Measurements from ENCODE around the gene BCO2.
"Not testable (repeated sequence)": the region's sequence is repeated elsewhere in the genome, so short reads cannot be mapped to it uniquely, and the experiment has no call there.

BCO2 gene

DNA sequence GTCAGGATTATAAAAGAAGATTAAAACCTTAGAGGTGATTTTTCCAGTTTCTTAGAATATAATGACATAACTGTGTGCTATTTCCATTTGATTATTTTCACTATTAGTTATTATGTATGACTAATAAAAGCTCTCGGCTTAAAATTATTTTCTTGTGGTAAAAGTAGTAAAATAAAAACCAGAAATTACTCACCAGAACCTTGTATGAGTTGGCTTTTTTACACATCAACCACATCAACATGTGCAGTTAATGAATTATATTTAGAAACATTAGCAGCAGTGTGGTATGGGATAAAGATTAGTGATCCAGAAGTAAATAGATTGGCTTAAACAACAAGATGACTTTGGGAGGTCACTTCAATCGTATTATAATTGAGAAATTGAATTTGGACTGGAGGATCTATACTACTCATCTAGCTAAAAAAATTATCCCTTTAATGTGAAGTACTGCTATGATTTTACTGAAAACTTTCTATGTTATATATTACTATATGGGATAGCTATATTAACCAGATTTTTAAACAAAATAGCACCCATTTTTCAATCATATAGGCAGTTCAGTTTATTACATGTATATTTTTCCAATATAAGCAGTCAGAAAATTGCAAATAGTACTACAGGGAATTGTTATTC lies 2.8 kb upstream of the BCO2 start:
- FAIRE-seq = peak; percentile 69

DNA sequence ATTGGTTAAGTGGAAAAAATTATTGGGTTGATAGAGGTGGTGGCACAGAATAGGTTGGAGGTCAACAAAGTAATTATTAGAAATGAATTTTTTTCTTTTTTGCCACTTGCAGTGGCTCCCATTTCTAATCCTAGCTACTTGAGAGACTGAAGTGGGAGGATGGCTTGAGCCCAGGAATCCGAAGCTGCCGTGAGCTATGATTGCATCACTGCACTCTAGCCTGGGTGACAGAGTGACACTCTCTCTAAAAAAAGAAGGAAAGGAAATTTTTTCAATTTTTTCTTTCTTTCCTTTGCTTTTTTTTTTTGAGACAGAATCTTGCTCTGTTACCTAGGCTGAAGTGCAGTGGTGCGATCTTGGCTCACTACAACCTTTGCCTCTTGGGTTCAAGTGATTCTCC lies 2.2 kb upstream of the BCO2 start:
- FAIRE-seq = no peak

DNA sequence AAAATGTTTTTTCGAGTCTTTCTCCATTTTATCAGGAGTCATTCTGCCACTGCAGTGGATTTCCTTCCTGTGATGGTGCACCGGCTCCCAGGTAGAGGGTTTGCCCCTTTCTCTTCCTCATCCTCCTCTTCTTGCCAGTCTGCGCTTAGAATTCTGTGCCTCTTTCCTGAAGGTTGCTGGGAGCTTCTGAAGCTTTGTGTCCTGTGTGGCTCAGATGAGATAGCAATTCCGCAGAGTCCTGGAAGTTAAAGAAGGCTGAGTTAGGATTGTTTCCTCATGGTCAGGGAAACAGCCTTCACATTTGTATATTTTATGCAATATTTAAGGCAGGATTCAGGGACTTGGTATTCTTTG lies 264 bp downstream of the BCO2 start:
- FAIRE-seq = no peak

DNA sequence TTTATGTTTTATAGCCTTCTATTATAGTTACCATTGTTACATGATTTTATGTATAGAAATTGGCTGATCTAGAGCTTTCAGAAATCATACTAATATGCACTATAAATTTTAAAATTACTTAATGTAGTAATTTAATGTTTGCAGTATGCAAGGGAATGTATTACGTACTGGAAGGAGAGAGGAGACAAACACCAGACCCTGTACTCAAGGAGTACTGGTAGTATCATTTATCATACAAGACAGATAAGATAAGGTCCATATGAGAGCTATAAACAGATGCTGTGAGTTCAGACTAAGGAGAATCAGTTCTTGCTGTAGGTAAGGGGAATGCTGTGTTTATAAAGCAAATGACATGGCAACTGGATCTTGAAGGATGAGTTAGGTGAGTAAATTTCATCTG lies 765 bp downstream of the BCO2 start:
- FAIRE-seq = no peak

DNA sequence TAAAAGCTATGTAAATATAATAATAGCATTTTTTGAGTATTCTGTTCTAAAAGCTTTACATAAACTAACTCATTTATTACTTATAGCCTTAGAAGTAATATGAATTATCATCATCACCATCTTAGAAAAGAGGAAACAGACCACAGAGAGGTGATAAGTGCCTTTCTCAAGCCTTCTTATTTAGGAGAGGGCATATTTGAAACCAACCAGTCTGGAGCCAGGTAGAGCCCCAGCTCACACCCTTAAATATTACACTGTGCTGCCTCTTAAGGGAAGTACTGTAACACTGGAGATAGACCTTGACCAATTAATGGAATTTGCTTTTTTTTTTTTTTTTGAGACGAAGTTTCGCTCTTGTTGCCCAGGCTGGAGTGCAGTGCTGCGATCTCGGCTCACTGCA lies 2.3 kb downstream of the BCO2 start:
- FAIRE-seq = no peak

- no peak for FAIRE-seq
Measured at GRCh38 chr11:112178428-112178827, 3.1 kb downstream of the BCO2 start.

DNA sequence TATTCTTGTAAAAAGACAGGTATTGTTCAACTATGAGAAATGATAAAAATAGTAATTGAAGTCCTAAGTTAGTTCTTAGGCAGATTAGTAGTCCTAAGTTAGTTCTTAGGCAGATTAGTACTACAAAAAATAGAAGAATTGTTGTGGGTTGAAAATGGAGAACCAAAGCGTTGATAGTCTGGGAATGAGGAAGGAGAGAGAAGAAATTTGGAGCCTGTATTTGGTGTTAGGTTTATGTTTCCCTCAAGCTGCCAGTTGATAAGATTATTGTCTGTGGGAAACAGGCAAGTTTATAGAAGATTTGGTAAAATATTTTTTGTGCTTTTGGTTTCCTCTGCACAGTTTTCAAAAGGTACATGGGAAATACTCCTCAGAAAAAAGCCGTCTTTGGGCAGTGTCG lies 3.6 kb downstream of the BCO2 start:
- FAIRE-seq = no peak

DNA sequence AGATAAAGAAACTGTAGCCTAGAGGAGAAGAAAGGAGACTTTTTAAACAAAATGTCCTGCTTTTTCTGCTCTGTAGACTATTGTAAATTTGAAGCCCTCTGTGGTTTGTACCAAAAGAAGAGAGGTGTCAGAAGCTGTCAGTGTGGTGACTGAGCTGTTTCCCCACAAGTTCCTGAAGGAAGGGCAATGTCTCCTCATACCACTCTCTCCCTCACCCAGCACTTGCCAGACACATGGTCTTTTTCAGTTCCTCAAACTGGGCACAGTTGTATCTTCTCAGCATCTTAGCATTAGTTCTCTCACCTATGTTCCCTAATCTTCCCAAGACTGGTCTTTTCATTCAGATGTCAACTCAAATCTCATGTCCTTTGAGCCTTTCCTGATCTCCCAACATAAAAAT lies 4.3 kb downstream of the BCO2 start:
- no peak for FAIRE-seq

- FAIRE-seq = no peak
Measured at GRCh38 chr11:112182867-112183266, 7.6 kb downstream of the BCO2 start.

GRCh38 chr11:112185883-112186282 lies 10.6 kb downstream of the BCO2 start:
- no peak for FAIRE-seq

DNA sequence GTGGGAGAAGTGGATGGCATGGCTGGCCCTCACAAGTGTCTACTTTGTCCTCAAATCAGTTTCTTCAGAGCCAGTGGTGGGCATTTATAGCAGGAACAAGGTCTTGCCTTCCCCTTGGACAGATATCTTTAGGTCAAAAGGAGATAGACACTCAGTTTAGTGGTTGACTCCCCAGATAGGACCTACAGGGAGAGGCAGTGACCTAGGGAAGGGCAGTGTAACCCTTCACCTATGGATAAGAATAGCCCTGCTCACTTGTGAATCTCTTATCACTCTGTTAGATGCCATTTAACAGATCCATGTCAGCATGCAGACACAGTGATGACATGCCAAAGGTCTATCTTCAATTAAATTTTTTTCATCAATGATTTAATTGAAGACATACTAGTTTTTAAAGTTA lies 11.0 kb downstream of the BCO2 start:
- FAIRE-seq = no peak

GRCh38 chr11:112195113-112195512 lies 19.8 kb downstream of the BCO2 start:
- FAIRE-seq = not testable (repeated sequence)

DNA sequence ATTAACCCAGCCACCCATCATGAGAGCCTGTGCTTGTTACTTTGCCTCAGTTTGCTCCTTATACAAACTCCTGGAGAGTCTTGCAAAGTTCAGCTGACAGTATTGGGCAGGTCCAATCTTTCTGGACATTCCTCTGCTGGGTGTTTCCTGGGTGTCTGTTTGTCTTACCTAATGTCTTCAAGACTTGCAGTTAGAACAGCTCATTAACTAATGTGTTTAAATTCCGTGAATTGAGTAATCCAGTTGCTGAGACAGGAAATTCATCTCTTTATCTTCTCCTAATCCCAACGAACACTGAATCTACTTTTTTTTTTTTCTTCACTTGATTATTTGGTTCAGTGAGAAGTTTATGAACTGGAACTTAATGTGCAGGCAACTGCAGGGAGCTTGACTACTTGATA lies 20.6 kb downstream of the BCO2 start:
- FAIRE-seq = no peak

DNA sequence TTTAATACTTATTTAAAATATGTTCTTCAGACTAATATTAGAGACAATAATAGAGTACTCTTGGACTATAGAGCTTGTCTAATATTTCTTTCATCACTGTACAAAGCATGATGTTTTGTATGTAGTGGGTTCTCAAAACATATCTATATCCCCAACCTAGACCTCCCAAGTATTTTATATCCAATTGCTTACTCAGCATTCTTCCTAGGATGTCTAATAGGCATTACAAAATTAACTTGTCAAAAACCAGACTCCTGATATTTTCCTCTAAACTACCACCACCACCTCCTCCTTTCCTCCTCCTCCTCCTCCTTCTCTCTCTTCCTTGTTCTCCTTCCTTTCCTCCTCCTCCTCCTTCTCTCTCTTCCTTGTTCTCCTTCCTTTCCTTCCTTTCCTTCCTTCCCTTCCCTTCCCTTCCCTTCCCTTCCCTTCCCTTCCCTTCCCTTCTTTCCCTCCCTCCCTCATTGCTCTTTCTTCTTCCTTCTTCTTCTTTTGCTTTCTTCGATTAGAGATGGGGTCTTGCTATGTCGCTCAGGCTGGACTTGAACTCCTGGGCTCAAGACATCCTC lies 21.3 kb downstream of the BCO2 start:
- FAIRE-seq = no peak

- not testable (repeated sequence) for FAIRE-seq
Measured at GRCh38 chr11:112199101-112199500, 23.8 kb downstream of the BCO2 start.

- no peak for FAIRE-seq
Measured at GRCh38 chr11:112200252-112200651, 24.9 kb downstream of the BCO2 start.

- FAIRE-seq = no peak
Measured at GRCh38 chr11:112206071-112206470, 30.8 kb downstream of the BCO2 start.

DNA sequence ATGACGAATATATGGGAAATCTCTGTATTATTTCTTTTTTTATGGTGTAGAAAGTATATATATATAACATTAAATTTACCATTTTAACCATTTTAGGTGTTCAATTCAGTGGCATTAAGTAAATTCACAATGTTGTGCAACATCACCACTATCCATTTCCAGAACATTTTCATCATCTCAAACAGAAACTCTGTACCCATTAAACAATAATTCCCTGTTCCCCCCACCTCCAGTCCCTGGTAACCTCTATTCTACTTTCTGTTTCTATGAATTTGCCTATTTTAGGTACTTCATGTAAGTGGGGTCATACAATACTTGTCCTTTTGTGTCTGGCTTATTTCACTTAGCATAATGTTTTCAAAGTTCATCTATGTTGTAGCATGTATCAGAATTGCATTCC lies 35.6 kb downstream of the BCO2 start:
- no peak for FAIRE-seq

DNA sequence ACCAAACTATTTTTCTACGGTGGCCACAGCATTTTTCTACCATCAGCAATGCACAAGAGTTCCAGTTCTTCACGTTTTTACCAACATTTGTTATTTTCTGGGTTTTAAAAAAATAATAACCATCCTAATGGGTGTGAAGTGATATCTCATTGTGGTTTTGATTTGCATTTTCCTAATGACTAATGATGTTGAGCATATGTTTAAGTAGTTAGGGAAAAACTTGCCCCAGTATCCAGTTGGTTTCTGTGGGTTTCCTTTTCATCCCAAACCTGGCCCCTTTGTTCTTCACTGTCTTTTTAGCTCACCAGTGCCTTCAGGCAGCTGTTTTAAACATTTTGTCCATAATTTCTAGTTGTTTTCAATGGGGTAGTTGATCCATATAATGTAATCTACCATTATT lies 36.2 kb downstream of the BCO2 start:
- FAIRE-seq = no peak

GRCh38 chr11:112212290-112212689 lies 37.0 kb downstream of the BCO2 start:
- no peak for FAIRE-seq

DNA sequence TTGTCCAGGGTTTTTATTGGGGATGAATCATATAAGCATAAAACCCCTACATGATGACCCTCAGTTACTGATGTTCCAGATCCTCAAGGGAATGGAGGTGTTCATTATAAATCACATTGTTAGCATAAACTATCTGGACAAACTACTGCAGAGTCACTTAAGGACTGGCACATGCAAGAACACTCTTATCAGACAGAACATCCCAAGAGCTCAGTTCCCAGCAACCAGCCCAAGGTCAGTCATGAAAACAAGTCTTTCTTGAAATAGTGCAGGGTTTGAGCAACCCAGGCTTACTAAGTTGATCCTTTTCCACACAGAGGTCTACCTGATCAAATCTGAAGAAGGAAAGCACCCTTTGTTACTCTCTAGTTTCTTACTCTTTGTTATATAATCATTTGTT lies 37.4 kb downstream of the BCO2 start:
- FAIRE-seq = no peak

GRCh38 chr11:112213753-112214152 lies 38.4 kb downstream of the BCO2 start:
- no peak for FAIRE-seq

DNA sequence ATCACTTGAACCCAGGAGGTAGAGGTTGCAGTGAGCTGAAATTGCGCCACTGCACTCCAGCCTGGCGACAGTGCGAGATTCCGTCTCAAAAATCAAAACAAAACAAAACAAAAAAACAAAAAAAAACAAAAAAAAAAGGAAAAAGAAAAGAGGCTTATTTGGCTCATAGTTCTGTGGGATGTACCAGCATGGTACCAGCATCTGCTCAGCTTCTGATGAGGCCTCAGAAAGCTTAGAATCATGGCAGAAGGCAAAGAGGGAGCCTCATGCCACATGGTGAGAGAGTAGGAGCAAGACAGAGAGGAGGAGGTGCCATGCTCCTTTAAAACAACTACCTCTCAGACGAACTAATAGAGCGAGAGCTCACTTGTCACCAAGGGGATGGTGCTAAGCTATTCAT lies 40.3 kb downstream of the BCO2 start:
- no peak for FAIRE-seq

DNA sequence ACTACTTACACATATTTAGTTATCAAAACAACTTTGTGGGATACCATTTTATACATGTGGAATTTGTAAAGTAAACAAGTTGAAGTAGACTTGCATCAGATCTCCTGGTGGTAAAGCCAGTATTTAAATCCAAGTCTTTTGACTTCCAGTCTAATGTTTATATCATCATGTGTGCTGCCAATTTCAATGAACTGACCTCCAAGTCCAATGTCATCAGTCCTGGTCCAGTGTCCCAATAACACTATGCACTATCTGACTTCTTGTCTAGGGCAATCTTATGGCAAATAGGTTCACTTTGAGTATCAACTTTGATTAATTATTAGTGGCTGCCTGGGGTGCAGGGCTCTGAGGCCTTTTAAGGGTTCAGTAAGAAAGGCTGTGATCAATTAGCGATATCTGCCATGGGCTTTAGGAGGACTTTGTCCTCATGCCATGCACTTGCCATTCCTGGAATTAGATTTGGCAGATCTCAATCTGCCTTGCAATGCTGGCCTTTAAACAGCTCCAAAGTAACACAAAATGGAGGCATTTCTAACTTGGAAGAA lies 41.3 kb downstream of the BCO2 start:
- FAIRE-seq = no peak
